ENCODE data around the gene ABCA8.

ABCA8 gene

DNA sequence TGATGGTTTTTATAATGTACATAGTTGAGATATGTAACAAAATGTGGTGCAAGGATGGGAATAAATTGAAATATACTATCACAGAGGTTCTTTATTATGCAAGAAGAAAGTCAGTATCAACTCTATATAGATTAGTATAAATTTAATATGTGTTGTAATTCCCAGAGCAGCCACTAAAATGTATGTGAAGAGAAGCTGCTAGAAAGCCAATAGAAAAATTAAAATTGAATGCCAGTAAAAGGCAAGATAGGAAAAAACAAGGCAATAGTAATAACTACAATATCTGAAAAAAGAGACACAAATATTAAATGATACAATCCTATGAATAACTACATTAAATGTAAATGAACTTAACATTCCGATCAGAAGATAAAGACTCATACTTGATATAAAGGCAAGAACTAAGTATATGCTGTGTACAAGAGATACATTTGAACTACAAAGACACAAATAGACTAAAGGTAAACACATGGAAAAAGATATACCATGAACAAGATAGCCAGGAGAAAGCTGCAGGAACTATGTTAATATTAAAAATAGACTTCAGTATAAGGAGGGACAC is 92.0 kb downstream of the ABCA8 start:
- H3K9ac ChIP-seq (ENCODE audit: low read length), result no peak overlapping the region
- H3K4me2 ChIP-seq (ENCODE audit: low read depth, low read length), result no peak overlapping the region
- no peak overlapping the region for H3K4me3 ChIP-seq (ENCODE audit: low read length)
- DNase-seq, result no peak
- no peaks in the 10 kb centered on the region for H3K27me3 ChIP-seq (replicated peaks; ENCODE audit: insufficient read depth, low read length)
- no peaks in the 10 kb centered on the region for H3K79me2 ChIP-seq (ENCODE audit: low read length)
- H3F3A ChIP-seq (ENCODE audit: insufficient read depth, low read length), result no peaks in the 10 kb centered on the region
- TF ChIP-seq EZH2phosphoT487 (IDR thresholded peaks at IDR 0.05; ENCODE audit: low read length) (no peak), CTCF (IDR thresholded peaks at IDR 0.05; ENCODE audit: low read length) (0 out of 2 replicates have a peak, but pooled peaks have one; percentile 11)
- no peaks in the 10 kb centered on the region for H3K9me2 ChIP-seq (replicated peaks; ENCODE audit: insufficient read depth, low read length)
- no peak overlapping the region for H3K27ac ChIP-seq (ENCODE audit: low read length)
- no peaks in the 10 kb centered on the region for H4K20me1 ChIP-seq (ENCODE audit: insufficient read depth, low read length)
- no peaks in the 10 kb centered on the region for H3K9me3 ChIP-seq (replicated peaks; ENCODE audit: insufficient read depth, low read length)
- H3K36me3 ChIP-seq (replicated peaks; ENCODE audit: insufficient read depth, low read length), result no peaks in the 10 kb centered on the region
- H3K4me1 ChIP-seq (ENCODE audit: low read length), result no peaks in the 10 kb centered on the region
- H2AFZ ChIP-seq (ENCODE audit: low read length), result no peak overlapping the region

DNA sequence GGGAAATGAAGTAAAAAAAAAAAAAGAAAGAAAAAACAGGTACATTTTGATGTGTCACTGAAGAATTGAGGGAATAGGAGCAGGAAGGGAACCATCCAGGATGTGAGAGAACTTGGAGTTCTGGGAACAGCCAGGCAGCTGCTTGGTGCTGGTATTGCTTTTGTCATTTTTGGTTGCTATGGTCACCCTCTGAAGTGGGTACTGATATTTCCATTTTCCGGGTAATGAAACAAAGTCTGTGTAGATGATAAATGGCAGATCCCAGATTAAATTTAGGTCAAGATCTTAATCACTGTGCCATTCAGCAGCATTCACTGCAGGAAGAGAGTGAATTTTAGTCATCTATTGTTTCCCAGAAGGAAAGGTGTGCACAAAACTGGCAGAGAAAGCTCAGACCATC is 93.6 kb downstream of the ABCA8 start:
- Histone ChIP-seq H3K27me3 (replicated peaks; ENCODE audit: insufficient read depth, low read length) (no peaks in the 10 kb centered on the region), H4K20me1 (ENCODE audit: insufficient read depth, low read length) (no peaks in the 10 kb centered on the region), H3K4me1 (ENCODE audit: low read length) (no peaks in the 10 kb centered on the region), H3K79me2 (ENCODE audit: low read length) (no peaks in the 10 kb centered on the region), H3K9me3 (replicated peaks; ENCODE audit: insufficient read depth, low read length) (no peaks in the 10 kb centered on the region), H3K4me2 (ENCODE audit: low read depth, low read length) (no peak overlapping the region), H3F3A (ENCODE audit: insufficient read depth, low read length) (no peaks in the 10 kb centered on the region), H3K4me3 (ENCODE audit: low read length) (no peak overlapping the region), H3K9me2 (replicated peaks; ENCODE audit: insufficient read depth, low read length) (no peaks in the 10 kb centered on the region), H3K9ac (ENCODE audit: low read length) (no peak overlapping the region), H3K36me3 (replicated peaks; ENCODE audit: insufficient read depth, low read length) (no peaks in the 10 kb centered on the region), H2AFZ (ENCODE audit: low read length) (no peak overlapping the region), H3K27ac (ENCODE audit: low read length) (no peak overlapping the region)
- DNase-seq, result no peak
- no peak for TF ChIP-seq EZH2 (optimal IDR thresholded peaks at IDR 0.05; ENCODE audit: low read depth, low read length)

DNA sequence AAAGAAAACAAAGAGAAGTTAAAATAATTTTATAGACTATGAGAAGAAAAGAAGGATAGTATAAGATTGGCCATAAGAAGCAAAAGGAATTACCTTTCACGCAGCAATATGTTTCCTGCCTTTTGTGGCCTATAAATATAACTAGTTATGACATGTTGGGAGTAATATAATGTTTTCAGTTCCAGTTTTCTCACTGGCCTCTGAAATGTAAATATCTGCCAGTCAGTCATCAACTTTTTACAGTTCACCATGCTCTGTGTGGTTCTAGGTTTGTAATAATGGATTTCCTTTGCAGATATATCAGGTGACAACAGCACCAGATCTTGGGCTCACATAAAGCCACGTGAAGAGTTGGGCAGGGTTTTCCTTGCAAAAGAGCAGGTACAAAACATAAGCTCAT is 94.3 kb downstream of the ABCA8 start:
- no peaks in the 10 kb centered on the region for H3K9me2 ChIP-seq (replicated peaks; ENCODE audit: insufficient read depth, low read length)
- no peak overlapping the region for H3K4me2 ChIP-seq (ENCODE audit: low read depth, low read length)
- no peak overlapping the region for H3K4me3 ChIP-seq (ENCODE audit: low read length)
- TF ChIP-seq EZH2 (optimal IDR thresholded peaks at IDR 0.05; ENCODE audit: low read depth, low read length) (no peak), CTCF (IDR thresholded peaks at IDR 0.05; ENCODE audit: low read length) (no peak), EZH2phosphoT487 (IDR thresholded peaks at IDR 0.05; ENCODE audit: low read length) (no peak)
- H3K4me1 ChIP-seq (ENCODE audit: low read length), result no peaks in the 10 kb centered on the region
- H3K36me3 ChIP-seq (replicated peaks; ENCODE audit: insufficient read depth, low read length), result no peaks in the 10 kb centered on the region
- no peaks in the 10 kb centered on the region for H3K27me3 ChIP-seq (replicated peaks; ENCODE audit: insufficient read depth, low read length)
- no peak for DNase-seq
- H2AFZ ChIP-seq (ENCODE audit: low read length), result no peak overlapping the region
- H3K9me3 ChIP-seq (replicated peaks; ENCODE audit: insufficient read depth, low read length), result no peaks in the 10 kb centered on the region
- H3K79me2 ChIP-seq (ENCODE audit: low read length), result no peaks in the 10 kb centered on the region
- no peak overlapping the region for H3K27ac ChIP-seq (ENCODE audit: low read length)
- H4K20me1 ChIP-seq (ENCODE audit: insufficient read depth, low read length), result no peaks in the 10 kb centered on the region
- no peak overlapping the region for H3K9ac ChIP-seq (ENCODE audit: low read length)
- H3F3A ChIP-seq (ENCODE audit: insufficient read depth, low read length), result no peaks in the 10 kb centered on the region

GRCh38 chr17:68854452-68854851 is 100.7 kb downstream of the ABCA8 start:
- H3K4me1 ChIP-seq (ENCODE audit: low read length), result no peaks in the 10 kb centered on the region
- H3K27me3 ChIP-seq (replicated peaks; ENCODE audit: insufficient read depth, low read length), result no peaks in the 10 kb centered on the region
- no peak for TF ChIP-seq EZH2 (optimal IDR thresholded peaks at IDR 0.05; ENCODE audit: low read depth, low read length)
- TF ChIP-seq EZH2phosphoT487 (IDR thresholded peaks at IDR 0.05; ENCODE audit: low read length), result no peak
- TF ChIP-seq CTCF (IDR thresholded peaks at IDR 0.05; ENCODE audit: low read length), result no peak
- H3F3A ChIP-seq (ENCODE audit: insufficient read depth, low read length), result no peaks in the 10 kb centered on the region
- H3K27ac ChIP-seq (ENCODE audit: low read length), result no peak overlapping the region
- no peaks in the 10 kb centered on the region for H4K20me1 ChIP-seq (ENCODE audit: insufficient read depth, low read length)
- no peak overlapping the region for H2AFZ ChIP-seq (ENCODE audit: low read length)
- H3K9ac ChIP-seq (ENCODE audit: low read length), result no peak overlapping the region
- no peaks in the 10 kb centered on the region for H3K79me2 ChIP-seq (ENCODE audit: low read length)
- no peak overlapping the region for H3K4me2 ChIP-seq (ENCODE audit: low read depth, low read length)
- no peak overlapping the region for H3K4me3 ChIP-seq (ENCODE audit: low read length)
- no peak for DNase-seq
- no peaks in the 10 kb centered on the region for H3K36me3 ChIP-seq (replicated peaks; ENCODE audit: insufficient read depth, low read length)
- H3K9me2 ChIP-seq (replicated peaks; ENCODE audit: insufficient read depth, low read length), result no peaks in the 10 kb centered on the region
- H3K9me3 ChIP-seq (replicated peaks; ENCODE audit: insufficient read depth, low read length), result no peaks in the 10 kb centered on the region
